GM10266 (cell line): ENCODE results near the gene CES4A.

Experiments
- DNase-seq: peaks from one replicate; pipeline ENCODE4 v3.0.0; 2012; ENCODE audit errors: extremely low spot score
- TF ChIP-seq, protein P1 (sequence below): IDR thresholded peaks from 2 replicates; pipeline ENCODE4 v1.5.1; 2012; ENCODE audit warnings: mild to moderate bottlenecking, low read depth; ENCODE audit not compliant: control insufficient read depth, insufficient read depth; ENCODE audit errors: missing control alignments

CES4A gene

DNA sequence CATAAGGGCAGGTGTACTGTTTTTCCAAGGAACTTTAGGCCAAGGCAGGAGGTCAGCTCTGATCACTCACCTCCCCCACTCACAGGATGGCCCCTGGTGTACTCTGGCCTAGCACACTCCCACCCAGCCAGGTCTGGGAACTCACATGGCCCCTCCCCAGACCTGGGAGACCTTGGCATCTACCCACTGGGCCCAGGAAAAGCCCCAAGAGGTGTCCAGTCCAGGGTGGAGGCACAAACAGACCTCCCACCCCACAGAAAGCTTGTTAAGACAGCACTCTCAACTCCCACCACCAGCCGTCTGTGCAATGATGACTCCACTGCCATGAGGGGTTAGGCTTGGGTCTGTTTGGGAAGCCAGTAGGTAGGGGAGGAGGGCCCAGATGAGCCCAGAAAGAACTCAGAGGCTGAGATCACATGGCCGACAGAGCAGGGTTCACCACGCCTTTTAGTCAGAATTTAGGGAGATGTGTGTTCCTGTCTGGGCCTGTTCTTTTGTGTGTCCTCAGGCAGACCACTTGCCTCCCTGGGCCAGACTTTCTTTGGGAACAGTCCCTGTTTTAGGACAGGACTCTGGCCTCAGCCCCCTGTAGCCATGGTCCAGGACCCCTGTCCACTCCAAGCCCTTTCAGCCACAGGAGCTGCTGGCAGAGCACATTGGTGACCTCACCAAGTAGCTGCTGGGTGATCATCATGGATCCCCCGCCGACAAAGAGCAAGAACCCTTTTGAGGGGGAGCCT is 28.5 kb downstream of the CES4A start:
- TF ChIP-seq, protein P1, sequence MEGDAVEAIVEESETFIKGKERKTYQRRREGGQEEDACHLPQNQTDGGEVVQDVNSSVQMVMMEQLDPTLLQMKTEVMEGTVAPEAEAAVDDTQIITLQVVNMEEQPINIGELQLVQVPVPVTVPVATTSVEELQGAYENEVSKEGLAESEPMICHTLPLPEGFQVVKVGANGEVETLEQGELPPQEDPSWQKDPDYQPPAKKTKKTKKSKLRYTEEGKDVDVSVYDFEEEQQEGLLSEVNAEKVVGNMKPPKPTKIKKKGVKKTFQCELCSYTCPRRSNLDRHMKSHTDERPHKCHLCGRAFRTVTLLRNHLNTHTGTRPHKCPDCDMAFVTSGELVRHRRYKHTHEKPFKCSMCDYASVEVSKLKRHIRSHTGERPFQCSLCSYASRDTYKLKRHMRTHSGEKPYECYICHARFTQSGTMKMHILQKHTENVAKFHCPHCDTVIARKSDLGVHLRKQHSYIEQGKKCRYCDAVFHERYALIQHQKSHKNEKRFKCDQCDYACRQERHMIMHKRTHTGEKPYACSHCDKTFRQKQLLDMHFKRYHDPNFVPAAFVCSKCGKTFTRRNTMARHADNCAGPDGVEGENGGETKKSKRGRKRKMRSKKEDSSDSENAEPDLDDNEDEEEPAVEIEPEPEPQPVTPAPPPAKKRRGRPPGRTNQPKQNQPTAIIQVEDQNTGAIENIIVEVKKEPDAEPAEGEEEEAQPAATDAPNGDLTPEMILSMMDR, result no peak
- no peak for DNase-seq

DNA sequence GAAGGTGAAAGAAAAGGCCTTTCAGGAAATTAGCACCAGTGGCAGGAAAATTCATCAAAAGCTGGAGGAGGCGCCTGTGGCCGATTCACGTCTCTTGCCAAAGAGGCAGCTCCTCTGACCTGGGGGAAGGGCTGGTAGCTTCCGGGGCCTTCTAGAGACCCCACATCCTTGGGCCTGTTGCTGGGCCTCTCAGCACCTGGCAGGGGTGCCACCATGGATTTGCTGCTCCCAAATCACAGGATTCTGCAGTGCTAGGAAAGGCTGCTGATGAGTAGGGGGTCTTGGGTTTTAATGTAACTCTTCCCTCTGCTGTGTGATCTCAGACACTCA is 29.0 kb downstream of the CES4A start:
- no peak for DNase-seq
- TF ChIP-seq, protein P1, result no peak

DNA sequence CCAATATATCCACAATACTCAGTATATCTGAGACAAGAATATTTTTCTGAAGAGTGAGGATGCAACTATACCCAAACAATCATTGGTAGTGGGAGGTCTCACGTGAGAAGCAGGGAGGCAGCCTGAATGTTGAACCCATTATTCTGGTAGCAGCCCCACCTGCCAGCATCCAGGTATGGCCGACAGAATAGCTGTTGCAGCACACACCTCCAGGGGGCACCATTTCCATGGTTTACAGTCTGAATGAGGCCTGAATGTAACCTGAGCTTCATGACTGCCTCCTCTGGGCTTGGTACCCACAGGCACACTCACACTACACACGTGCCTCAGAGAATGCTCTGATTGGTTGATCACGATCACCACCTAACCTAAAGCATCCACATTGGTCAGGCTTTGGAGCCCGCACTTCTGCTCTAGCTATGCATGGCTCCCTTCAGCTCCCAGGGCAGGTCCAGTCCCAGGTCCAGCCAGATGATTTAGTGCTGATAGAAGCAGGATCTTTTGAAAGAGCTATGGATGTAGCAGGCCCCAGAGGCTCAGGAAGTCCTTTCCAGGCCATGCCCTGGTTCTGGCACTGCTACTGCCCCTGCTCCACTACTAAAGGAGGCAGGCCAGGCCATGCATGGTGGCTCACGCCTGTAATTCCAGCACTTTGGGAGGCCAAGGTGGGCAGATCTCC is 29.6 kb downstream of the CES4A start:
- DNase-seq, result peak; percentile 89
- TF ChIP-seq, protein P1, result peak; percentile 92

DNA sequence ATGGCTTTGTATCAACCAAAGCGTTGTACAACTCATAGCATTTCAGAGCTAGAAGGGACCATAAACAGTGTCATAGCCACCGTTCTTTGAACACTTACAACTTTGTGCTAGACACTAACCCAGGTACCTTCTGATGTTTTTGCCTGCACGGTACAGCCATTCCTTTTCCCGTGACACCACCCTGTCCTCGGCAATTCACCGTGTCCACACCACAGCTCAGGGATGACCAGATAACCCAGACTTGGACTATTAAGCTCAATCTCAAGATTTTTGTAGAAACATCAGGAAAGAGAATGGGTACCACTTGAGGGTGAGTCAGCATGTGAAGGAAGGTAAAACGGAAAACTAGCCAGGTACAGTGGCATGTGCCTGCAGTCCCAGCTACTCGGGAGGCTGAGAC is 30.8 kb downstream of the CES4A start:
- no peak for DNase-seq
- TF ChIP-seq, protein P1, result no peak

DNA sequence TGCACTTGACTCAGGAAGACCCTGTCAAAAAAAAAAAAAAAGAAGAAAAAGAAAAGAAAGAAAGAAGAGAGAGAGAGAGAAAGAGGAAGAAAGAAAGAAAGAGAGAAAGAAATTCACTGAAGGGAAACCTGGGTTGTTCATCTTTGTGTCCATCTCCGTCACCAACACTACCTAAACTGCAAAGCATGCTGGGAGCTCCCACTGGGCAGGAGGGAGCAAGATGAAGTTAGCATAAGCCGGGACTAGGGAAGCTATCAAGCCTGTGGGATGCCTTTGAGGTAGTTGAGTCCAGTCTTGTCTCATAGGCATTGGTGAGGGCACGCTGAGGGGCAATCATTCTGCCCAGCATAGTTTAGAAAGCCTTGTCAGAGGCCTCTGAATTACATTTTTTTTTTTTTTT is 32.9 kb downstream of the CES4A start:
- TF ChIP-seq, protein P1, result no peak
- DNase-seq, result no peak

DNA sequence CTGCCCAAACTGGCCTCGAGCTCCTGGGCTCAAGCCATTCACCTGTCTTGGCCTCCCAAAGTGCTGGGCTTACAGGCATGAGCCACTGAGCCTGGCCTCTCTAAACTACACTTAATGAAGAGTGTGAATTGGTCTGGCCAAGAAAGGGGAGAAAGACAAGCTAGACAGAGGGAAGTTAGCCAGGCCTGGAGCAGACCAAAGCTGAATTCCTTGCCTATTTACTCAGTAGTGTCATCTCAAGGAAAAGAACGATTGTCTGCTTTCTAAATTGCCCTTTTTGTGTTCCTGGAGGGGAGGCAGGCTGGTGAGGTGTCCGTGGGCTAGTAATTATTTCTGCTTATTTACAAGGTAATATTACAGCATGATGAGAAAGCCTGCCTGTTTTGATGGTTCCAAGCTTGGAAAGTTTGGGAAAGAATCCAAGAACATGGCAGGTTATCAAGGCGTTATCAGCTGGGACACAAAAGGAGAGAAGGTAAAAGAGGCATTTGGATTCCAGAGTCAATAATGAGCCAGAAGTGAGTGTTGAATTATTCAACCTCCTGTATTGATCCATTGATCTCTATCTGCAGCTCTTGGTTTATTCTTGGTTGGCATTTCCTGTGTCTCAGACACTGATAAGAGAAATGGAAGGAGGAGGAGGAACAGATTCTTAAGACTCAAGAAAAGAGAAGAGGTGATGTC is 34.3 kb downstream of the CES4A start:
- no peak for DNase-seq
- TF ChIP-seq, protein P1, result no peak

DNA sequence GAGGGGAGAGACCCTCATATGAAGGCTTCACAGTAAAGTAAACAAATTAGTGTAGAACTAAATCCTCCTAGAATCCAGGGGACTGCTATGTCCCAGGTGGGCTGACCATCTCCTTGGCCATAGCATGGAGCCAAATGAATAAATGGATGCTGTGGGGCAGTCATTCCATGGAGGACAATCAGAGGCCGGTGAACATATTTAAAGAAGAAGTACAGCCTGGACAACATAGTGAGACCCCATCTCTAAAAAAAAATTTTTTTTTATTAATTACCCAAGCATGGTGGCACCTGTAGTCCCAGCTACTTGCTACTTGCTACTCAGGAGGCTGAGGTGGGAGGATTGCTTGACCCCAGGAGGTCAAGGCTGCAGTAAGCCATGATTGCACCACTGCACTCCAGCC is 35.3 kb downstream of the CES4A start:
- TF ChIP-seq, protein P1, result no peak
- no peak for DNase-seq
